ENCODE measurements around the gene TBX2.
"Not testable (repeated sequence)": the region's sequence is repeated elsewhere in the genome, so short reads cannot be mapped to it uniquely, and the experiment has no call there.

Gene TBX2

GRCh38 chr17:61448042-61448441 is 48.4 kb downstream of the TBX2 start:
- DNase-seq (ENCODE audit: low spot score): no peak
- no peak overlapping the region for H3K27ac ChIP-seq
- CTCF ChIA-PET: interaction anchor here (0.5 kb wide), 1 partner anchor 23 kb away, joined by 3 read pairs; no protein-coding TSS in a partner anchor
- POLR2A ChIA-PET (ENCODE audit: low non-redundant PET): no interaction called here
- TF ChIP-seq CTCF (conservative IDR thresholded peaks at IDR 0.05; ENCODE audit: low read depth): no peak

GRCh38 chr17:61449140-61449539 is 49.5 kb downstream of the TBX2 start:
- CTCF ChIA-PET; DNase-seq (ENCODE audit: low spot score); H3K27ac ChIP-seq; POLR2A ChIA-PET (ENCODE audit: low non-redundant PET): not testable (repeated sequence)

GRCh38 chr17:61449707-61450640 is 50.3 kb downstream of the TBX2 start:
- no peak overlapping the region for H3K27ac ChIP-seq
- ChIA-PET CTCF (no interaction called here), POLR2A (ENCODE audit: low non-redundant PET) (no interaction called here)
- TF ChIP-seq CTCF (conservative IDR thresholded peaks at IDR 0.05; ENCODE audit: low read depth): no peak
- DNase-seq (ENCODE audit: low spot score): no peak

GRCh38 chr17:61450641-61451537 is 51.2 kb downstream of the TBX2 start:
- POLR2A ChIA-PET (ENCODE audit: low non-redundant PET): no interaction called here

GRCh38 chr17:61451538-61452300 is 52.1 kb downstream of the TBX2 start:
- TF ChIP-seq CTCF (conservative IDR thresholded peaks at IDR 0.05; ENCODE audit: low read depth): no peak
- DNase-seq (ENCODE audit: low spot score): no peak

More at GRCh38 chr17:61450641-61451537, 51.2 kb downstream of the TBX2 start:
- no peak overlapping the region for H3K27ac ChIP-seq
- DNase-seq (ENCODE audit: low spot score): no peak
- no peak for TF ChIP-seq CTCF (conservative IDR thresholded peaks at IDR 0.05; ENCODE audit: low read depth)
- CTCF ChIA-PET: no interaction called here

GRCh38 chr17:61452301-61453290 is 53.0 kb downstream of the TBX2 start, which contains the start of gene TBX4:
TSS of gene TBX4 (plus strand) at chr17:61452422. CDS start at chr17:61456491, 4,069 bp downstream.
- no peak for TF ChIP-seq CTCF (conservative IDR thresholded peaks at IDR 0.05; ENCODE audit: low read depth)
- DNase-seq (ENCODE audit: low spot score): no peak
- no peak within 1 kb of the TSS for H3K27ac ChIP-seq
- ChIA-PET POLR2A (ENCODE audit: low non-redundant PET) (no interaction called here), CTCF (no interaction called here)

More at GRCh38 chr17:61451538-61452300, 52.1 kb downstream of the TBX2 start:
- ChIA-PET POLR2A (ENCODE audit: low non-redundant PET) (no interaction called here), CTCF (no interaction called here)
- no peak overlapping the region for H3K27ac ChIP-seq
